NCI-H146 treated with DMSO at 0.1 percent for 48 hours (cell line): Measurements from ENCODE around the gene KAT8.
"Not testable (repeated sequence)": the region's sequence is repeated elsewhere in the genome, so short reads cannot be mapped to it uniquely, and the experiment has no call there.

Source experiments
- DNase-seq: peaks from one replicate; lab custom pipeline; 2025; ENCODE audit not compliant: unreplicated experiment; lab: John Stamatoyannopoulos, UW

Gene KAT8

GRCh38 chr16:31083556-31083955 is 33.9 kb upstream of the KAT8 start:
- DNase-seq = no peak

- DNase-seq = no peak
Measured at GRCh38 chr16:31083981-31084380, 33.5 kb upstream of the KAT8 start.

- no peak for DNase-seq
Measured at GRCh38 chr16:31084584-31085302, 32.7 kb upstream of the KAT8 start.

- no peak for DNase-seq
Measured at GRCh38 chr16:31085411-31085810, 32.1 kb upstream of the KAT8 start.

- DNase-seq = no peak
Measured at GRCh38 chr16:31085873-31086628, 31.4 kb upstream of the KAT8 start.

- no peak for DNase-seq
Measured at GRCh38 chr16:31086629-31086906, 30.9 kb upstream of the KAT8 start.

GRCh38 chr16:31087481-31087880 is 30.0 kb upstream of the KAT8 start:
- no peak for DNase-seq

- no peak for DNase-seq
Measured at GRCh38 chr16:31087971-31088370, 29.5 kb upstream of the KAT8 start.

GRCh38 chr16:31088459-31089183 is 28.8 kb upstream of the KAT8 start, which contains the start of gene PRSS53:
TSS of gene PRSS53 (minus strand) at chr16:31088943. CDS start at chr16:31088809, 134 bp downstream.
- DNase-seq = no peak

- DNase-seq = no peak
Measured at GRCh38 chr16:31089199-31089598, 28.3 kb upstream of the KAT8 start.

GRCh38 chr16:31090540-31090939 is 26.9 kb upstream of the KAT8 start:
- DNase-seq = no peak

- no peak for DNase-seq
Measured at GRCh38 chr16:31092330-31092729, 25.1 kb upstream of the KAT8 start.

- peak; percentile 52 for DNase-seq
Measured at GRCh38 chr16:31093132-31093703, 24.2 kb upstream of the KAT8 start.

- DNase-seq = peak; percentile 21
Measured at GRCh38 chr16:31094088-31094423, 23.4 kb upstream of the KAT8 start.

- peak; percentile 99 for DNase-seq
Measured at GRCh38 chr16:31094424-31095120, 22.9 kb upstream of the KAT8 start, which contains the start of gene VKORC1. TSS of gene VKORC1 (minus strand) at chr16:31094797. CDS start at chr16:31094729, 68 bp downstream.

- DNase-seq = no peak
Measured at GRCh38 chr16:31099860-31100638, 17.4 kb upstream of the KAT8 start.

GRCh38 chr16:31100876-31101641 is 16.4 kb upstream of the KAT8 start:
- not testable (repeated sequence) for DNase-seq

GRCh38 chr16:31105677-31106213 is 11.7 kb upstream of the KAT8 start:
- no peak for DNase-seq
